WTC11 (cell line): Measurements from ENCODE around the gene KLHL10. TPM values are rescaled to one million over a fixed set of nuclear protein-coding genes. Genes with fewer than 3 reads are reported as not detected.

ENCODE experiments used
- ATAC-seq: fragments of 200-7000 bp; cut with Tn5 transposase; 2 replicates; pipeline ENCODE4 v1.10.0; 2021; ENCODE audit warnings: mild to moderate bottlenecking, moderate library complexity
- CTCF ChIA-PET: fragments of 300-600 bp; sonication (Branson Sonifier 250); formaldehyde crosslinking; loops from one replicate; lab custom pipeline; 2021; ENCODE audit warnings: antibody characterized with exemption; lab: Charles Lee
- POLR2A ChIA-PET: fragments of 350-600 bp; sonication (Branson Sonifier 250); formaldehyde crosslinking; loops from one replicate; lab custom pipeline; 2021; ENCODE audit warnings: antibody characterized with exemption; lab: Charles Lee
- DNase-seq: peaks from one replicate; pipeline ENCODE4 v3.0.0; 2021; ENCODE audit warnings: low spot score
- H3K27ac Mint-ChIP-seq: 2 replicates; pipeline ENCODE4 v1.8.0; 2021; ENCODE audit warnings: mixed read lengths
- H3K27me3 Mint-ChIP-seq: 2 replicates; pipeline ENCODE4 v1.8.0; 2021; ENCODE audit warnings: low read depth, mild to moderate bottlenecking, moderate library complexity, mixed read lengths
- H3K36me3 Mint-ChIP-seq: 2 replicates; pipeline ENCODE4 v1.8.0; 2021; ENCODE audit warnings: mixed read lengths
- H3K4me1 Mint-ChIP-seq: 2 replicates; pipeline ENCODE4 v1.8.0; 2022; ENCODE audit warnings: mixed read lengths
- H3K4me3 Mint-ChIP-seq: 2 replicates; pipeline ENCODE4 v1.8.0; 2021; ENCODE audit warnings: mild to moderate bottlenecking, moderate library complexity, mixed read lengths
- H3K9me3 Mint-ChIP-seq: 2 replicates; pipeline ENCODE4 v1.8.0; 2021; ENCODE audit warnings: mixed read lengths
- ATF1 ChIP-seq: sonication (generic); formaldehyde crosslinking; IDR thresholded peaks from 2 replicates; pipeline ENCODE4 v1.8.1; 2023; ENCODE audit warnings: mild to moderate bottlenecking, moderate library complexity, missing genetic modification reagents
- ATF2 ChIP-seq: sonication (generic); formaldehyde crosslinking; IDR thresholded peaks from 2 replicates; pipeline ENCODE4 v1.8.1; 2022; ENCODE audit warnings: low read depth, missing genetic modification reagents, borderline replicate concordance
- CDX4 ChIP-seq: fragments of 250-450 bp; sonication (Bioruptor Pico); IDR thresholded peaks from 2 replicates; pipeline ENCODE4 v1.9.0; 2021; ENCODE audit warnings: moderate library complexity, mild to moderate bottlenecking, inconsistent platforms, borderline replicate concordance
- CREB1 ChIP-seq: sonication (generic); formaldehyde crosslinking; IDR thresholded peaks from 2 replicates; pipeline ENCODE4 v1.8.0; 2023; ENCODE audit warnings: mild to moderate bottlenecking, missing genetic modification reagents
- MLX ChIP-seq: sonication (generic); formaldehyde crosslinking; IDR thresholded peaks from 2 replicates; pipeline ENCODE4 v1.8.1; 2023; ENCODE audit warnings: mild to moderate bottlenecking, missing genetic modification reagents, moderate library complexity
- MYBL2 ChIP-seq: sonication (generic); formaldehyde crosslinking; IDR thresholded peaks from 2 replicates; pipeline ENCODE4 v1.8.1; 2023; ENCODE audit warnings: mild to moderate bottlenecking, moderate library complexity, missing genetic modification reagents
- OVOL2 ChIP-seq: fragments of 250-450 bp; sonication (Bioruptor Pico); IDR thresholded peaks from 2 replicates; pipeline ENCODE4 v1.9.0; 2021; ENCODE audit warnings: mild to moderate bottlenecking, borderline replicate concordance
- RORB ChIP-seq: fragments of 250-450 bp; sonication (Bioruptor Pico); IDR thresholded peaks from 2 replicates; pipeline ENCODE4 v1.9.0; 2021; ENCODE audit warnings: mild to moderate bottlenecking
- SP1 ChIP-seq: sonication (generic); formaldehyde crosslinking; conservative IDR thresholded peaks from 2 replicates; pipeline ENCODE4 v1.8.1; 2022; ENCODE audit warnings: missing genetic modification reagents
- TP53 ChIP-seq: sonication (generic); formaldehyde crosslinking; IDR thresholded peaks from 2 replicates; pipeline ENCODE4 v1.8.1; 2023; ENCODE audit warnings: mild to moderate bottlenecking, missing genetic modification reagents
- USF1 ChIP-seq: sonication (generic); formaldehyde crosslinking; IDR thresholded peaks from 2 replicates; pipeline ENCODE4 v1.8.0; 2022; ENCODE audit warnings: mild to moderate bottlenecking, missing genetic modification reagents
- ZNF138 ChIP-seq: sonication (generic); formaldehyde crosslinking; conservative IDR thresholded peaks from 2 replicates; pipeline ENCODE4 v1.8.1; 2022; ENCODE audit warnings: mild to moderate bottlenecking, moderate library complexity, missing genetic modification reagents
- ZNF219 ChIP-seq: sonication (generic); formaldehyde crosslinking; IDR thresholded peaks from 2 replicates; pipeline ENCODE4 v1.8.0; 2023; ENCODE audit warnings: missing genetic modification reagents, mild to moderate bottlenecking, borderline replicate concordance
- ZNF232 ChIP-seq: sonication (generic); formaldehyde crosslinking; IDR thresholded peaks from 2 replicates; pipeline ENCODE4 v1.8.0; 2022; ENCODE audit warnings: mild to moderate bottlenecking, missing genetic modification reagents
- ZNF263 ChIP-seq: sonication (generic); formaldehyde crosslinking; IDR thresholded peaks from 2 replicates; pipeline ENCODE4 v1.8.1; 2022; ENCODE audit warnings: low read depth, mild to moderate bottlenecking, moderate library complexity, missing genetic modification reagents
- ZNF396 ChIP-seq: fragments of 250-450 bp; sonication (Bioruptor Pico); IDR thresholded peaks from 2 replicates; pipeline ENCODE4 v1.8.0; 2021; ENCODE audit warnings: mild to moderate bottlenecking, moderate library complexity, borderline replicate concordance
- total RNA-seq: library from RNA; stranded (reverse); gene quantifications from 3 replicates; pipeline ENCODE4 v1.2.3, GENCODE V29; 2021
- TF ChIP-seq, protein P1 (sequence below): sonication (generic); formaldehyde crosslinking; conservative IDR thresholded peaks from 2 replicates; pipeline ENCODE4 v1.8.1; 2023; ENCODE audit warnings: mild to moderate bottlenecking, low read depth, missing genetic modification reagents, moderate library complexity
- TF ChIP-seq, protein P2 (sequence below): fragments of 250-450 bp; sonication (Bioruptor Pico); conservative IDR thresholded peaks from 2 replicates; pipeline ENCODE4 v1.9.0; 2021; ENCODE audit warnings: mild to moderate bottlenecking
- TF ChIP-seq, protein P3 (sequence below): fragments of 250-450 bp; sonication (Bioruptor Pico); IDR thresholded peaks from 2 replicates; pipeline ENCODE4 v1.9.0; 2021; ENCODE audit warnings: mild to moderate bottlenecking

Gene KLHL10
- total RNA-seq, 1 experiment from 2014 or later = 0.35 TPM

DNA sequence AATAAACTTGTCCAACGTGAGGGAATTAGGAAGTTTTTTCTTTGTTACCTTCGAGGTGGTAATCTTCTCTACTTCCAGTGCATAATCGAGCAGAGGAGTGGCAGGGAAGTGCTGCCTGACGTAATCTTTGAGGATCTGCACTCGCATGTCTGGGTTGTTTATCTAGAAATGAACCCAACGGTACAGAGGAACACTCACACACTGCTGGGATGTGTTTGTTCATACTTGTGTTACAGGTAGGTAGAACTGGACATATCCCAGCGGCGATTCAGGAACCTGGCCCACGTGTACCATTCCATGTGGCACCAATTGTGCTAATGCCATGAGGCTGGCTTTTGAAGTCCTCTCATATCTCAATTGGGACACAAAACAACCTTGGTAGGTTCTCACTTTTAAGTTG is 31.8 kb downstream of the KLHL10 start:
- no peak for ATAC-seq
- TF ChIP-seq ZNF138 (no peak), MYBL2 (CRISPR knock-in tag) (no peak), TP53 (no peak), OVOL2 (CRISPR knock-in tag) (no peak), ATF1 (CRISPR knock-in tag) (no peak), ZNF232 (CRISPR knock-in tag) (no peak), ZNF396 (no peak)
- TF ChIP-seq, protein P1, sequence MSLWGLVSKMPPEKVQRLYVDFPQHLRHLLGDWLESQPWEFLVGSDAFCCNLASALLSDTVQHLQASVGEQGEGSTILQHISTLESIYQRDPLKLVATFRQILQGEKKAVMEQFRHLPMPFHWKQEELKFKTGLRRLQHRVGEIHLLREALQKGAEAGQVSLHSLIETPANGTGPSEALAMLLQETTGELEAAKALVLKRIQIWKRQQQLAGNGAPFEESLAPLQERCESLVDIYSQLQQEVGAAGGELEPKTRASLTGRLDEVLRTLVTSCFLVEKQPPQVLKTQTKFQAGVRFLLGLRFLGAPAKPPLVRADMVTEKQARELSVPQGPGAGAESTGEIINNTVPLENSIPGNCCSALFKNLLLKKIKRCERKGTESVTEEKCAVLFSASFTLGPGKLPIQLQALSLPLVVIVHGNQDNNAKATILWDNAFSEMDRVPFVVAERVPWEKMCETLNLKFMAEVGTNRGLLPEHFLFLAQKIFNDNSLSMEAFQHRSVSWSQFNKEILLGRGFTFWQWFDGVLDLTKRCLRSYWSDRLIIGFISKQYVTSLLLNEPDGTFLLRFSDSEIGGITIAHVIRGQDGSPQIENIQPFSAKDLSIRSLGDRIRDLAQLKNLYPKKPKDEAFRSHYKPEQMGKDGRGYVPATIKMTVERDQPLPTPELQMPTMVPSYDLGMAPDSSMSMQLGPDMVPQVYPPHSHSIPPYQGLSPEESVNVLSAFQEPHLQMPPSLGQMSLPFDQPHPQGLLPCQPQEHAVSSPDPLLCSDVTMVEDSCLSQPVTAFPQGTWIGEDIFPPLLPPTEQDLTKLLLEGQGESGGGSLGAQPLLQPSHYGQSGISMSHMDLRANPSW (CRISPR knock-in tag) = no peak
- TF ChIP-seq, protein P2, sequence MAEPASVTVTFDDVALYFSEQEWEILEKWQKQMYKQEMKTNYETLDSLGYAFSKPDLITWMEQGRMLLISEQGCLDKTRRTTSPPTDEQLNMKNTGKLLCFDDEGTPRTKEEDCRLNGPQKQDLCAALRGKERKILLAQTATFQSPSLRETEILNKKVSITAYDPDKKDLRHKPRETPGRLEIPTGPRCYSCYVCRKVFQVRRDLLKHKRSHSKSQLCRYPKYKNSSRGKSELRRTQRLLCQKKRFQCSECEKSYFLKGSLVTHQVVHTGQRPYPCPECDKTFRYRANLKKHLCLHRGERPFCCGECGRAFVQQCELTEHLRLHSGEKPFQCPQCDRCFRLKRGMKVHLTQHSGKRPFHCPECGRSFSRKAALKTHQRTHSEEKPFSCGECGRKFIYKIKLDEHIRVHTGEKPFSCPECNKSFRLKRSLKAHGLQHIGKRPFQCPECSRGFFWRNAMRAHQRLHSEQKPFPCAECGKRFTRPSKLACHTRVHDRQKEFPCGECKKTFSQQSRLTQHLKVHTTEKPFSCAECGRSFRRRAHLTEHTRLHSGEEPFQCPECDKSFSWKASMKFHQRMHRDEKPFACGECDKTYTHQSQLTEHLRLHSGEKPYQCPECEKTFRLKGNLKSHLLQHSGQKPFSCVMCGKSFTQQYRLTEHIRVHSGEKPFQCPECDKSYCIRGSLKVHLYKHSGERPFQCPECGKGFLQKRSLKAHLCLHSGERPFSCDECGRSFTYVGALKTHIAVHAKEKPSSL (CRISPR knock-in tag) = no peak
- no peak for DNase-seq
- ChIA-PET CTCF (interaction anchor here (0.6 kb wide), 1 partner anchor 86 kb away, joined by 4 read pairs; no protein-coding TSS in a partner anchor), POLR2A (no interaction called here)
- Mint-ChIP-seq H3K4me1 (peaks cover 3% of the 10 kb centered on the region; the same call in 1 of the 2 replicates), H3K27ac (no peak overlapping the region), H3K36me3 (peaks cover 73% of the 10 kb centered on the region), H3K27me3 (no peaks in the 10 kb centered on the region), H3K9me3 (no peaks in the 10 kb centered on the region), H3K4me3 (no peak overlapping the region)

- ATAC-seq (no peak), DNase-seq (no peak)
- Mint-ChIP-seq H3K27ac (no peak overlapping the region), H3K36me3 (peaks cover 80% of the 10 kb centered on the region)
- TF ChIP-seq CREB1 = no peak
- TF ChIP-seq, protein P3, sequence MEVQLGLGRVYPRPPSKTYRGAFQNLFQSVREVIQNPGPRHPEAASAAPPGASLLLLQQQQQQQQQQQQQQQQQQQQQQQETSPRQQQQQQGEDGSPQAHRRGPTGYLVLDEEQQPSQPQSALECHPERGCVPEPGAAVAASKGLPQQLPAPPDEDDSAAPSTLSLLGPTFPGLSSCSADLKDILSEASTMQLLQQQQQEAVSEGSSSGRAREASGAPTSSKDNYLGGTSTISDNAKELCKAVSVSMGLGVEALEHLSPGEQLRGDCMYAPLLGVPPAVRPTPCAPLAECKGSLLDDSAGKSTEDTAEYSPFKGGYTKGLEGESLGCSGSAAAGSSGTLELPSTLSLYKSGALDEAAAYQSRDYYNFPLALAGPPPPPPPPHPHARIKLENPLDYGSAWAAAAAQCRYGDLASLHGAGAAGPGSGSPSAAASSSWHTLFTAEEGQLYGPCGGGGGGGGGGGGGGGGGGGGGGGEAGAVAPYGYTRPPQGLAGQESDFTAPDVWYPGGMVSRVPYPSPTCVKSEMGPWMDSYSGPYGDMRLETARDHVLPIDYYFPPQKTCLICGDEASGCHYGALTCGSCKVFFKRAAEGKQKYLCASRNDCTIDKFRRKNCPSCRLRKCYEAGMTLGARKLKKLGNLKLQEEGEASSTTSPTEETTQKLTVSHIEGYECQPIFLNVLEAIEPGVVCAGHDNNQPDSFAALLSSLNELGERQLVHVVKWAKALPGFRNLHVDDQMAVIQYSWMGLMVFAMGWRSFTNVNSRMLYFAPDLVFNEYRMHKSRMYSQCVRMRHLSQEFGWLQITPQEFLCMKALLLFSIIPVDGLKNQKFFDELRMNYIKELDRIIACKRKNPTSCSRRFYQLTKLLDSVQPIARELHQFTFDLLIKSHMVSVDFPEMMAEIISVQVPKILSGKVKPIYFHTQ = no peak
- no peak for TF ChIP-seq ZNF396
- no peak for TF ChIP-seq ZNF219 (CRISPR knock-in tag)
- no peak for TF ChIP-seq ZNF263
- TF ChIP-seq USF1 (CRISPR knock-in tag) = no peak
- no peak for TF ChIP-seq RORB (CRISPR knock-in tag)
- TF ChIP-seq, all 79 proteins: peak for 0
- ChIA-PET POLR2A (no interaction called here), CTCF (interaction anchor here (0.6 kb wide), 1 partner anchor 86 kb away, joined by 4 read pairs; no protein-coding TSS in a partner anchor)
- Mint-ChIP-seq H3K27me3 (no peaks in the 10 kb centered on the region), H3K9me3 (no peaks in the 10 kb centered on the region), H3K4me1 (peaks cover 3% of the 10 kb centered on the region; the same call in 1 of the 2 replicates), H3K4me3 (no peak overlapping the region)
Measured at GRCh38 chr17:41870097-41870496, 32.5 kb downstream of the KLHL10 start.

- Mint-ChIP-seq H3K27ac (no peak overlapping the region), H3K27me3 (no peaks in the 10 kb centered on the region), H3K9me3 (no peaks in the 10 kb centered on the region)
- ChIA-PET POLR2A (no interaction called here), CTCF (no interaction called here)
- no peak for DNase-seq
- TF ChIP-seq MLX (CRISPR knock-in tag) (no peak), SP1 (no peak), CDX4 (no peak), ATF2 (CRISPR knock-in tag) (no peak), ZNF138 (no peak)
- TF ChIP-seq, all 79 proteins: peak for 0
- Mint-ChIP-seq H3K4me1 (peaks cover under 1% of the 10 kb centered on the region; the same call in 1 of the 2 replicates), H3K4me3 (no peak overlapping the region), H3K36me3 (peaks cover 83% of the 10 kb centered on the region)
- ATAC-seq = no peak
Measured at GRCh38 chr17:41870627-41871026, 33.0 kb downstream of the KLHL10 start.
